Measurements from ENCODE around the gene URI1.

The URI1 gene

DNA sequence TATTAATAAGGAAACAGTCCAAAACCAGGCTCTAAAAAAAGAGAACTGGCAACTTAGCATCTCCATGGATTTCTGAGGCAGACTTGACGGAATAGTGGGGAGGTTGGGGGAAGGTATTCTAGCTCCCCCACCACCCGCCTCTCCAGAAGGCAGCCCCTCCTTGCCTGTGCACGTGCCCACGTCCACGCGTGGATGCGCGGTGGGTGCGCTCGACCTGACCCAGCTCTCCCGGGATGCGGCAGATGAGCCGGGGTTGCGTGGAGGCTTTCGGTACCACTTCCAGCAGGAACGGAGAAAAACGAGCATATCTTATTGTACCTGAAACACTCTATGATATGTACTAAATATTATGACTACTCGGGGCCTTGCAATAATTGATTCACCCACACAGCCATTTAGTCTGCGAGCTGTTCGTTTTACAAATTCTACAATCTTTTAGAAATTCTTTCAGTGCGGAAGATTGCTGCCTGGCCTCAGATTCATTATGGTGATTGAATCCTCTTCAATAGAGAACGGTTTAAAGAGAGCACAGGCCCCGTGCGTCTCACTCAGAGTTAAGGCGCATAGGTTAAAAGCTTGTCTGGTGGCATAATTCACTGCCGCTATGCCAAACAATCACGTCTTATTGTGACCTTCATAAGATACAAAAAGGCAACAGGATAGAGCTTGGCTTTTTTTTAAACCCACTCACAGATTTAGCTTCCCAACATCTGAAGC is 117.9 kb downstream of the URI1 start:
- DNase-seq (ENCODE audit: low read depth, low spot score) = no peak

DNA sequence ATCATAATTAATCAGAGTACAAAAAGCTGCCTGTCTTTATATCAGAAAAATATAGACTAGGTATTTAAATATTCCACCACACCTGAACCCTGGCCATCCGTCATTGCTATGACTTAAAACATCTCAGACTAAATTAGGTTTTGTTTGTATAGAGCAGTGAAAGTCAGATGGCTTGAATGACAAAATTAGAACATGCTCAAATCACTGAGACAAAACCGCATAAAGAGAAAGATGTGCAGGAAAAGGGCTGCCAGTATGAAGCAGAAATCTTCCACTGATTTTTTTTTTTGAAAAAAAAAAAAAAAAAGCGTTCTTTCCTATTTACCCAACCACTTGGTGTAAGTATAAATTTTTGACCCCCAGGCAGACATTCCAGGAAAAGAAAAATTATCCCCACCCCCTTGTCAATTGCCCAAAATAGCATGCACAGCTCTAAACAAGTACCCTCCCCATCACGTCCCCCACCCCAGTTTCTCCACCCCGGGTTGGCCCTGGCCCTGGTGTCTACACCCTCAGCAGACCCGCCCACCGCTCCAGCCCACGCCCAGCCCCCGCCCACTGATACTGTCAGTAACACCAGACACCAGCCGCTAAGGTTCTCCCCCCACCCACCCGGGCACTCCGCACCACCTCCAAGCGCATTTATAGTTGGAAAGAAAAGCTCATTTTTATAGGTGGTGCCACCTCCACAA is 118.6 kb downstream of the URI1 start:
- DNase-seq (ENCODE audit: low read depth, low spot score) = no peak

DNA sequence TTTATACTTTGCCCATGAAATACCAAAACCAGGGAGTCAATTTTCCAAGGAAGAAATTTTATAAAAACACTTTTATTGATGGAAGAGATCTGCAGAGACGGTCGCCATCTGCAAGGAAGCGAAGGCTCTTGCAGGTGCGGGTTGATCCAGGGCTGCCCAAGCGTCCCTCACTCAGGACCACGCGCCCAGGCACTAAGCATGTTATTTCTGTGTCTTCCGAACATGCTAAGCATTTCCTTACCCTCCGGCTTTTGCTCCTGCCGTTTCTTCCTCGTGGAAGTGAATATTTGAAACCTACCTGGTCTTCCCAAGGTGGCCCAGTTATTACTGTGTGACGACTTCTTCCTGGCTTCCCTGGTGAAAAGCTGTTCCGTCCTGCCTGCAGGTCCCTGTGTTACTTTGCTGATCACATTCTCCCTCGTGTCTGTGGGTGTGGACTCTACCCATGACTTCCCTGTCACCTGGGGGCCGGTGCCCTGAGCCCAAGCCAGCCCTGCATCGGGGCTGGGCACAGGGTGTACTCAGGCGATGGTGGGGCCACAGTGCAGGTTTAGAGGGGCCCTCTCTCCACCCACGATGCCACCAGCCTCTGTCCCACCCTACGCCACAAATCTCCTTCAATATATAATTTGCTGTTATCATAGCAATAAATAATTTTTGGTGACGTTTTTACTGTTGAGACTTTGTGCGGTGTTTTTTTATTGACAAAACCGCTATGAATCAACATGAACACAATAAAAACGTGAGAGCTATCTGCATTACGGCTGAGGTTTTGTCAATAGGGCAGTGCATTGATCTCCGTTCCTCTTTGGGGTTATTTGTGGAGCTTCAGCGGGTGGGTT is 119.4 kb downstream of the URI1 start:
- no peak for DNase-seq (ENCODE audit: low read depth, low spot score)

GRCh38 chr19:30062065-30062906 is 120.2 kb downstream of the URI1 start:
- DNase-seq (ENCODE audit: low read depth, low spot score) = no peak

DNA sequence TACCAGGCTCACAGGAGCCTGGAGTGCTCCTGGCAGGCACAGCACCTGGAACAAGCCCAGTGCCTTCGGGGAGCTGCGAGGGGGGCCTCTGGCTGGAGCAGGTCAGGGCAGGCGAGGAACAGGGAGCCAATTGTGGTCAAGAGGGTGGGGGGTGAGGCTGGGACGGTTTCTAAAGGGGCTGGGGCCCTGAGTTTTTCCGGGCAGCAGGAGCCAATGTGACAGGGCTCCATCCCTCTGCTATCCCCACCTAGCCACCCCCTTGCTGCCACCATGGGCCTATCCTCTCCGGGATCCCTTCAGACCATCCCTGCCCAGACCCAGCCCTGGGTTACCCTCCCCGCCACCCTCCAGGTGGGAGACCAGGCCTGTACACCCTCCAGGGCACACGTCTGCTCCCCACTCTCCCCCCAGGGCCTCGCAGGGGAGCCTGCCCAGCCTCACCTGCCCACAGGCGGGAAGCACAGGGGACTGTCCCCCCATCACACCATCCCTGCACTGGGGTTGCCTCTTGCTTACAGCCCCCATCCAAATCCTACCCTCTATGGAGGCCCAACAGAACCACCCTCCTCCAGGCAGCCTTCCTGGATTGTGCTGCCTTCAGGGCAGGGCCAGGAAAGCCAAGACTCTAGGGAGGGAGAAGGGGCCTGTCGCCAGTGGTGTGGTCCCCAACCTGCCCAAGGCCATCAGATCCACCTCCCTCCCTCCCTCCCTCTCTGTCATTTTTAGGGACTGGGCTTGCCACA is 121.0 kb downstream of the URI1 start:
- DNase-seq (ENCODE audit: low read depth, low spot score) = no peak

- no peak for DNase-seq (ENCODE audit: low read depth, low spot score)
These were observed 121.8 kb downstream of the URI1 start for GRCh38 chr19:30063650-30064347.

- DNase-seq (ENCODE audit: low read depth, low spot score) = no peak
These were observed 122.3 kb downstream of the URI1 start for GRCh38 chr19:30064348-30064699.

GRCh38 chr19:30064771-30065494 is 122.9 kb downstream of the URI1 start:
- DNase-seq (ENCODE audit: low read depth, low spot score) = no peak

DNA sequence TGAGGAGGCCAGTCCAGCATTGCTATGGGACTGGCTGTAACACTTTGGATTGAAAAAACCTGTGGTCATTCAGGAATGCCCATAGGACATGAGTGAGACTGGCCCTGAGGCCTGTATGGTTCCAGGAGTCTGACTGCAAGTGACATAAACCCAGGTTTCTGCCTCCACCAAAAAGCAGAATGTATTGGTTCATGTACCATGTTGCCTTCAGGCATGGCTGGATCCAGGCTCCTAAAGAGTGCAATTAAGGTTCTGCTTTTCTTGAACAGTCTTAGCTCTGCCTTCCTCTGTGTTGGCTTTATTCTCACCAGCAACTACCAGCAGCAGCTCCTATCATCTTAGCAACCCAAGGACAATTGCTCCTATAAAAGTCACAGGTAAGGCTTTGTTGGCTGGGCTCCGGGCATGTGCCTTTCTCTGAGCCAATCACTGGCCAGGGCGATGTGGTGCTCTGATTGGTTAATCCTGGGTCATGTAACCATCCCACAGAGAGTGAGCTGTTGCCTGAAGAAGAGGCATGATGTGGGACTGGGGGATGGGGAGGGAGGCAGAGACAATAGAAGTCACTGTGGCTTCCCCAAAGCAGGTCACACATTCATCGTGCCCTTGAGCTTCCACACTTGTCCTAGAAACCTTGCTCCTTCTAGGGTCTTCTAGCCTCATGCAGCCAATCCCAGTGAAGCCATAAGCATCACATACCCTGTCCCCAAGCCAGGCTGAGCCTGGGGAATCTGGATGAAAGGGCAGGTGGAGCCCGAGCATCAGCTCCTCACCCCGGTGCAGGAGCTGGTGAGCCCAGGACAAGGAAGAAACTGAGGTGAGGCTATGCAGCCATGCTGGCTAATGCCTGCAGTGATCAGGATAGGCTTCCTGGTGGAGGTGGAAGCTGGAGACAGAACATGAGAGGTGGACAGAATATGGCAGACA is 123.9 kb downstream of the URI1 start:
- no peak for DNase-seq (ENCODE audit: low read depth, low spot score)
